Gastrocnemius medialis (tissue), 4 donors: ENCODE results near the gene RFX5.

Experiments
- POLR2A ChIP-seq, 2 donors: fragments of 450-650 bp; IDR thresholded peaks; one replicate each; pipeline ENCODE4 v1.6.1; 2017; ENCODE audit warnings: antibody characterized with exemption in 2 of 2, mild to moderate bottlenecking in 2 of 2, moderate library complexity in 2 of 2
- TF ChIP-seq, protein P1 (sequence below), 5 experiments: fragments of 450-650 bp in 3 of 5; fragments of 200-600 bp in 2 of 5; sonication (generic) in 2 of 5; IDR thresholded peaks in 4 of 5; conservative IDR thresholded peaks in 1 of 5; 1 replicate in 4 of 5; 2 replicates in 1 of 5; pipeline ENCODE4 v1.5.1; 2016 to 2019; ENCODE audit warnings: antibody characterized with exemption in 5 of 5, mild to moderate bottlenecking in 3 of 5, moderate library complexity in 3 of 5

- TF ChIP-seq, protein P1, sequence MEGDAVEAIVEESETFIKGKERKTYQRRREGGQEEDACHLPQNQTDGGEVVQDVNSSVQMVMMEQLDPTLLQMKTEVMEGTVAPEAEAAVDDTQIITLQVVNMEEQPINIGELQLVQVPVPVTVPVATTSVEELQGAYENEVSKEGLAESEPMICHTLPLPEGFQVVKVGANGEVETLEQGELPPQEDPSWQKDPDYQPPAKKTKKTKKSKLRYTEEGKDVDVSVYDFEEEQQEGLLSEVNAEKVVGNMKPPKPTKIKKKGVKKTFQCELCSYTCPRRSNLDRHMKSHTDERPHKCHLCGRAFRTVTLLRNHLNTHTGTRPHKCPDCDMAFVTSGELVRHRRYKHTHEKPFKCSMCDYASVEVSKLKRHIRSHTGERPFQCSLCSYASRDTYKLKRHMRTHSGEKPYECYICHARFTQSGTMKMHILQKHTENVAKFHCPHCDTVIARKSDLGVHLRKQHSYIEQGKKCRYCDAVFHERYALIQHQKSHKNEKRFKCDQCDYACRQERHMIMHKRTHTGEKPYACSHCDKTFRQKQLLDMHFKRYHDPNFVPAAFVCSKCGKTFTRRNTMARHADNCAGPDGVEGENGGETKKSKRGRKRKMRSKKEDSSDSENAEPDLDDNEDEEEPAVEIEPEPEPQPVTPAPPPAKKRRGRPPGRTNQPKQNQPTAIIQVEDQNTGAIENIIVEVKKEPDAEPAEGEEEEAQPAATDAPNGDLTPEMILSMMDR (IDR thresholded peaks at IDR 0.05 in 4 of 5, conservative IDR thresholded peaks at IDR 0.05 in 1 of 5) = no peak
- no peak for TF ChIP-seq POLR2A (IDR thresholded peaks at IDR 0.05)
These were observed 39.0 kb upstream of the RFX5 start for GRCh38 chr1:151386002-151386401.
